ENCODE measurements around the gene SLC35F3. TPM values are rescaled to one million over a fixed set of nuclear protein-coding genes. Genes with fewer than 3 reads are reported as not detected.

Gene SLC35F3
- total RNA-seq, 2 experiments from 2014 or later, result 0.08 TPM; not detected in 1

DNA sequence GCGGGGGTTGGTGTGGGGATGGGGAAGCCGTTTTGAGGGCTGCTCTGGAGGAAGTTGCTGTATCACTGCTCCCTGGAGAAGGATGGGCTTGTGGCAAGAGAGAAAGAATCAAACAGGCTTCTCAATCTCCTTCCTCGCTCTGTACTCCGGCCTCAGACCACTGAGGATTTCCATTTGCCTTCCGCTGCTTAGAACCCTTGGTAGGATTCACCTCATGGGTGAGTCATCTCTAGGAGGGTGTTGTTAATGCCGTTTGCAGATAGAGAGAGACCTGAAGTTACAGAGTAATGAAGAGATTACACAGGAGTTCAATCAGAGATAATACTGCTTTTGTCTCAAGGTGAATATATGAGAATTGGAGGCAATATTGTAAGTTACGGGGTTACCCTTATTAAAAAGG is 15.3 kb downstream of the SLC35F3 start:
- H3K27ac Mint-ChIP-seq, result no peak overlapping the region
- CTCF ChIA-PET, result no interaction called here
- no peak overlapping the region for H3K4me3 Mint-ChIP-seq
- Histone ChIP-seq H3K9me3 (ENCODE audit: control insufficient read depth in 1 of 2, insufficient read depth in 1 of 2, low read length in 2 of 2) (no peaks in the 10 kb centered on the region), H3K27ac (ENCODE audit: low read depth in 1 of 2, low read length in 2 of 2) (no peak overlapping the region), H3K36me3 (ENCODE audit: insufficient read depth, low read length) (no peaks in the 10 kb centered on the region), H3K27me3 (ENCODE audit: control insufficient read depth in 1 of 2, insufficient read depth in 2 of 2, low read length in 2 of 2) (no peaks in the 10 kb centered on the region), H3K4me3 (ENCODE audit: low read length) (no peak overlapping the region), H3K4me1 (ENCODE audit: insufficient read depth, low read length) (no peaks in the 10 kb centered on the region)
- H3K27me3 Mint-ChIP-seq, result peaks cover 6% of the 10 kb centered on the region
- ATAC-seq (ENCODE audit: poor library complexity) (no peak), DNase-seq (no peak)
- intact Hi-C loops (cut with DNase I, micrococcal nuclease), result no loop called here
- POLR2A ChIA-PET, result no interaction called here
- H3K4me1 Mint-ChIP-seq (ENCODE audit: low read depth), result no peaks in the 10 kb centered on the region
- TF ChIP-seq, protein P1, sequence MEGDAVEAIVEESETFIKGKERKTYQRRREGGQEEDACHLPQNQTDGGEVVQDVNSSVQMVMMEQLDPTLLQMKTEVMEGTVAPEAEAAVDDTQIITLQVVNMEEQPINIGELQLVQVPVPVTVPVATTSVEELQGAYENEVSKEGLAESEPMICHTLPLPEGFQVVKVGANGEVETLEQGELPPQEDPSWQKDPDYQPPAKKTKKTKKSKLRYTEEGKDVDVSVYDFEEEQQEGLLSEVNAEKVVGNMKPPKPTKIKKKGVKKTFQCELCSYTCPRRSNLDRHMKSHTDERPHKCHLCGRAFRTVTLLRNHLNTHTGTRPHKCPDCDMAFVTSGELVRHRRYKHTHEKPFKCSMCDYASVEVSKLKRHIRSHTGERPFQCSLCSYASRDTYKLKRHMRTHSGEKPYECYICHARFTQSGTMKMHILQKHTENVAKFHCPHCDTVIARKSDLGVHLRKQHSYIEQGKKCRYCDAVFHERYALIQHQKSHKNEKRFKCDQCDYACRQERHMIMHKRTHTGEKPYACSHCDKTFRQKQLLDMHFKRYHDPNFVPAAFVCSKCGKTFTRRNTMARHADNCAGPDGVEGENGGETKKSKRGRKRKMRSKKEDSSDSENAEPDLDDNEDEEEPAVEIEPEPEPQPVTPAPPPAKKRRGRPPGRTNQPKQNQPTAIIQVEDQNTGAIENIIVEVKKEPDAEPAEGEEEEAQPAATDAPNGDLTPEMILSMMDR (IDR thresholded peaks at IDR 0.05), result no peak
- H3K36me3 Mint-ChIP-seq (ENCODE audit: low read depth), result no peaks in the 10 kb centered on the region
- peaks cover 7% of the 10 kb centered on the region for H3K9me3 Mint-ChIP-seq

DNA sequence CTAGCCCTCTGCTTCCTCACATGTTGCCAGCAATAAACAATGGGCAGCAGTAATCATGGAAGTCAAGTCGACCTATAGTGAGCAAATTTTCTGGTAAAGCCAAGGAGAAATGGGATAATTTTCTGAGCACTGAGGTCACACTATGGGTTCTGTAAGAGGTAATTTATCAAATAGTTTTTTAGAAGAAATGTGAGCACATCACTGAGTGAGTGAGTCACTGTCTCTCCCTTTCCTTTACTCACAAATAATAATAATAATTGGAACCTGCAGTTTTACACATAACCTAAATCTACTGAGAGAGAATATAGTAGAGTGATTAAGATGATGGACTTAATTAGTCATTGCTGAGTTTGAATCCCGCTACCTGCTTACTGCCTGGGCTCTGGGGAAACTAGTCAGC is 23.6 kb downstream of the SLC35F3 start:
- Mint-ChIP-seq H3K4me1 (ENCODE audit: low read depth) (no peaks in the 10 kb centered on the region), H3K4me3 (no peak overlapping the region), H3K36me3 (ENCODE audit: low read depth) (no peaks in the 10 kb centered on the region), H3K9me3 (peaks cover 3% of the 10 kb centered on the region), H3K27ac (no peak overlapping the region), H3K27me3 (peaks cover 12% of the 10 kb centered on the region)
- H3K4me3 ChIP-seq (ENCODE audit: low read length), result no peak overlapping the region
- no peaks in the 10 kb centered on the region for H3K27me3 ChIP-seq (ENCODE audit: control insufficient read depth in 1 of 2, insufficient read depth in 2 of 2, low read length in 2 of 2)
- ChIA-PET CTCF (no interaction called here), POLR2A (no interaction called here)
- intact Hi-C loops (cut with DNase I, micrococcal nuclease), result no loop called here
- ATAC-seq (ENCODE audit: poor library complexity) (no peak), DNase-seq (no peak)
- H3K36me3 ChIP-seq (ENCODE audit: insufficient read depth, low read length), result no peaks in the 10 kb centered on the region
- H3K27ac ChIP-seq (ENCODE audit: low read depth in 1 of 2, low read length in 2 of 2), result no peak overlapping the region
- no peaks in the 10 kb centered on the region for H3K4me1 ChIP-seq (ENCODE audit: insufficient read depth, low read length)
- no peaks in the 10 kb centered on the region for H3K9me3 ChIP-seq (ENCODE audit: control insufficient read depth in 1 of 2, insufficient read depth in 1 of 2, low read length in 2 of 2)
- TF ChIP-seq, protein P1 (IDR thresholded peaks at IDR 0.05), result no peak

DNA sequence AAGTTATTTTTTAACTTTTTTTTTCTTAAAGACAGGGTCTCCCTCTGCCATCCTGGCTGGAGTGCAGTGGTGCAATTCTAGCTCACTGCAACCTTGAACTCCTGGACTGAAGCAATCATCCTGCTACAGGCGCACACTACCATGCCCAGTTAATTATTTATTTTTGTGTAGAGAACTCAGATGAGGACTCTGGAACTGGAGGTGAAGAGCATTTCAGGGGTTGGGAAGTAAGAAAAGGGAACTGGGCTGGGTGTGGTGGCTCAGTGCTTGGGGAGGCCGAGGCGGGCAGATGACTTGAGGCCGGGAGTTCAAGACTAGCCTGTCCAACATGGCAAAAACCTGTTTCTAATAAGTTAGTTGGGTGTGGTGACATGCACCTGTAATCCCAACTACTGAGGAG is 28.9 kb downstream of the SLC35F3 start:
- POLR2A ChIA-PET, result no interaction called here
- H3K4me3 Mint-ChIP-seq, result no peak overlapping the region
- Histone ChIP-seq H3K27ac (ENCODE audit: low read depth in 1 of 2, low read length in 2 of 2) (no peak overlapping the region), H3K4me3 (ENCODE audit: low read length) (no peak overlapping the region), H3K36me3 (ENCODE audit: insufficient read depth, low read length) (no peaks in the 10 kb centered on the region), H3K9me3 (ENCODE audit: control insufficient read depth in 1 of 2, insufficient read depth in 1 of 2, low read length in 2 of 2) (no peaks in the 10 kb centered on the region), H3K4me1 (ENCODE audit: insufficient read depth, low read length) (no peaks in the 10 kb centered on the region), H3K27me3 (ENCODE audit: control insufficient read depth in 1 of 2, insufficient read depth in 2 of 2, low read length in 2 of 2) (peaks cover 0 to 2% of the 10 kb centered on the region in 2 experiments)
- H3K9me3 Mint-ChIP-seq, result peaks cover 3% of the 10 kb centered on the region
- H3K36me3 Mint-ChIP-seq (ENCODE audit: low read depth), result no peaks in the 10 kb centered on the region
- TF ChIP-seq, protein P1 (IDR thresholded peaks at IDR 0.05), result no peak
- intact Hi-C loops (cut with DNase I, micrococcal nuclease), result no loop called here
- no peak for DNase-seq
- H3K4me1 Mint-ChIP-seq (ENCODE audit: low read depth), result no peaks in the 10 kb centered on the region
- CTCF ChIA-PET, result no interaction called here
- H3K27ac Mint-ChIP-seq, result no peak overlapping the region
- ATAC-seq (ENCODE audit: poor library complexity), result no peak
- H3K27me3 Mint-ChIP-seq, result peaks cover 9% of the 10 kb centered on the region

Data from CD4-positive, alpha-beta T cell (primary cell).